Prostate gland (tissue), 2 donors: ENCODE data around the gene ZNF318.

ENCODE experiments used
- CTCF ChIP-seq, 4 experiments: fragments of 200-600 bp in 2 of 4; fragments of 450-650 bp in 2 of 4; sonication (generic) in 2 of 4; IDR thresholded peaks; 1 replicate in 3 of 4; 2 replicates in 1 of 4; pipeline ENCODE4 v1.5.1; 2016 to 2019; ENCODE audit warnings: antibody characterized with exemption in 4 of 4, mild to moderate bottlenecking in 2 of 4, moderate library complexity in 2 of 4
- POLR2A ChIP-seq: fragments of 450-650 bp; IDR thresholded peaks from one replicate; pipeline ENCODE4 v1.6.1; 2016; ENCODE audit warnings: antibody characterized with exemption, mild to moderate bottlenecking
- POLR2AphosphoS5 ChIP-seq: sonication (generic); formaldehyde crosslinking; IDR thresholded peaks from one replicate; pipeline ENCODE4 v1.6.1; 2017; ENCODE audit warnings: antibody characterized with exemption

GRCh38 chr6:43295456-43295855, 74.0 kb downstream of the ZNF318 start:
- TF ChIP-seq POLR2A: no peak
- TF ChIP-seq CTCF (IDR thresholded peaks at IDR 0.05): no peak
- TF ChIP-seq POLR2AphosphoS5: no peak
